Measurements from ENCODE around the gene WDR18. TPM values are rescaled to one million over a fixed set of nuclear protein-coding genes. Genes with fewer than 3 reads are reported as not detected.
"Not testable (repeated sequence)": the region's sequence is repeated elsewhere in the genome, so short reads cannot be mapped to it uniquely, and the experiment has no call there.

WDR18 gene
- polyA plus RNA-seq, 1 donor (not counting 4 experiments of a cell fraction or from before 2014, with no cell fraction given): 26.3 TPM

GRCh38 chr19:956766-957440 is 27.2 kb upstream of the WDR18 start:
- no peak overlapping the region for H3K9ac ChIP-seq (ENCODE audit: control insufficient read depth, extremely low read depth, insufficient read depth, low read length)
- peaks cover 4% of the 10 kb centered on the region for H4K20me1 ChIP-seq (ENCODE audit: control insufficient read depth, extremely low read depth, insufficient read depth, low read length)
- H3K4me3 ChIP-seq (ENCODE audit: control insufficient read depth in 2 of 3, extremely low read depth in 1 of 3, insufficient read depth in 2 of 3, low read depth in 1 of 3, low read length in 3 of 3): no peak overlapping the region
- no peak overlapping the region for H3K4me2 ChIP-seq (ENCODE audit: control insufficient read depth, extremely low read depth, insufficient read depth, low read depth, low read length)
- H3K4me1 ChIP-seq (ENCODE audit: control insufficient read depth, extremely low read depth, insufficient read depth, low read length): peaks cover 12% of the 10 kb centered on the region
- no peak overlapping the region for H3K27ac ChIP-seq (ENCODE audit: control insufficient read depth, insufficient read depth, low read length)
- H3K79me2 ChIP-seq (ENCODE audit: control insufficient read depth, insufficient read depth, low read length): no peaks in the 10 kb centered on the region
- H3K9me1 ChIP-seq (ENCODE audit: control insufficient read depth, extremely low read depth, insufficient read depth, low read length): no peaks in the 10 kb centered on the region
- DNase-seq (ENCODE audit: low read depth, low spot score): no peak
- FAIRE-seq: no peak
- no peaks in the 10 kb centered on the region for H3K36me3 ChIP-seq (ENCODE audit: control insufficient read depth in 2 of 2, extremely low read depth in 1 of 2, insufficient read depth in 2 of 2, low read length in 2 of 2)
- TF ChIP-seq CTCF (optimal IDR thresholded peaks at IDR 0.05 in 1 of 3, IDR thresholded peaks at IDR 0.05 in 1 of 3, conservative IDR thresholded peaks at IDR 0.05 in 1 of 3; ENCODE audit: extremely low read depth in 1 of 3, insufficient read depth in 2 of 3, low read length in 3 of 3) (no peak), EZH2 (IDR thresholded peaks at IDR 0.05; ENCODE audit: low read length) (no peak)
- H2AFZ ChIP-seq (ENCODE audit: control insufficient read depth, low read length): no peak overlapping the region
- dilution Hi-C loops (cut with MboI; ENCODE audit: extremely low pct_ligation_motif_present, low sequenced_read_pairs): no loop called here
- no peaks in the 10 kb centered on the region for H3K27me3 ChIP-seq (ENCODE audit: control insufficient read depth, extremely low read depth, insufficient read depth, low read length)
- no peaks in the 10 kb centered on the region for H3K9me3 ChIP-seq (ENCODE audit: control insufficient read depth, low read depth, low read length)

DNA sequence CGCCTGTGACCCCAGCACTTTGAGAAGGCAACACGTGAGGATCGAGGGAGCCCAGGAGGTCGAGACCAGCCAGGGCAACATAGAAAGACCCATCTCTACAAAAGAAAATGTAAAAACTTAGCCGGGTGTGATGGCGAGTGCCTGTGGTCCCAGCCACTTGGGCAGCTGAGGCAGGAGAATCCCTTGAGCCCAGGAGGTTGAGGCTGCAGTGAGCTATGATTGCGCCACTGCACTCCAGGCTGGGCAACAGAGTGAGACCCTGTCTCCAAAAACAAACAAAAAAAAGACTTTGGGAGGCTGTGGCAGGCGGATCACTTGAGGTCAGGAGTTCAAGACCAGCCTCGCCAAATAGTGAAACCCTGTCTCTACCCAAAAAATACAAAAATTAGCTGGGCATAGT is 26.6 kb upstream of the WDR18 start:
- H3K27ac ChIP-seq (ENCODE audit: control insufficient read depth, insufficient read depth, low read length): not testable (repeated sequence)

More for the DNA sequence above, 26.6 kb upstream of the WDR18 start:
- H3K79me2 ChIP-seq (ENCODE audit: control insufficient read depth, insufficient read depth, low read length); FAIRE-seq; H2AFZ ChIP-seq (ENCODE audit: control insufficient read depth, low read length); H3K9me3 ChIP-seq (ENCODE audit: control insufficient read depth, low read depth, low read length); H3K4me3 ChIP-seq (ENCODE audit: control insufficient read depth in 2 of 3, extremely low read depth in 1 of 3, insufficient read depth in 2 of 3, low read depth in 1 of 3, low read length in 3 of 3); dilution Hi-C loops (cut with MboI; ENCODE audit: extremely low pct_ligation_motif_present, low sequenced_read_pairs); H3K4me2 ChIP-seq (ENCODE audit: control insufficient read depth, extremely low read depth, insufficient read depth, low read depth, low read length); H3K36me3 ChIP-seq (ENCODE audit: control insufficient read depth in 2 of 2, extremely low read depth in 1 of 2, insufficient read depth in 2 of 2, low read length in 2 of 2); H3K9me1 ChIP-seq (ENCODE audit: control insufficient read depth, extremely low read depth, insufficient read depth, low read length); H3K9ac ChIP-seq (ENCODE audit: control insufficient read depth, extremely low read depth, insufficient read depth, low read length); H3K27me3 ChIP-seq (ENCODE audit: control insufficient read depth, extremely low read depth, insufficient read depth, low read length); H4K20me1 ChIP-seq (ENCODE audit: control insufficient read depth, extremely low read depth, insufficient read depth, low read length); DNase-seq (ENCODE audit: low read depth, low spot score): not testable (repeated sequence)
- peaks cover 11% of the 10 kb centered on the region for H3K4me1 ChIP-seq (ENCODE audit: control insufficient read depth, extremely low read depth, insufficient read depth, low read length)

All from keratinocyte (primary cell).